ENCODE data around the gene STK38L.

GRCh38 chr12:27236498-27236897 is 7.6 kb upstream of the STK38L start:
- TF ChIP-seq GATA3 (IDR thresholded peaks at IDR 0.05; ENCODE audit: low read depth, low read length) (no peak), GATA2 (IDR thresholded peaks at IDR 0.05; ENCODE audit: low read depth, low read length) (no peak)

Data from SH-SY5Y (cell line).